Immature natural killer cell (primary cell): Measurements from ENCODE around the gene MGST2. TPM values are rescaled to one million over a fixed set of nuclear protein-coding genes. Genes with fewer than 3 reads are reported as not detected.
A peak's percentile ranks its signal among the peaks of the same experiment; 100 is the strongest.

ENCODE experiments used
- DNase-seq, 3 donors: peaks; one replicate each; pipeline ENCODE4 v3.0.0; 2022; ENCODE audit warnings: mixed read lengths in 1 of 3
- H3K27ac Mint-ChIP-seq, 6 donors: one replicate each; pipeline ENCODE4 v1.8.0; 2020; ENCODE audit warnings: mixed read lengths in 6 of 6, mild to moderate bottlenecking in 5 of 6, inconsistent platforms in 4 of 6, moderate library complexity in 3 of 6
- H3K27me3 Mint-ChIP-seq, 3 donors: one replicate each; pipeline ENCODE4 v1.8.0; 2020 to 2021; ENCODE audit warnings: low read depth in 3 of 3, mild to moderate bottlenecking in 3 of 3, mixed read lengths in 3 of 3, moderate library complexity in 3 of 3, inconsistent platforms in 1 of 3
- H3K36me3 Mint-ChIP-seq, 3 donors: one replicate each; pipeline ENCODE4 v1.8.0; 2020; ENCODE audit warnings: mixed read lengths in 3 of 3, inconsistent platforms in 2 of 3, mild to moderate bottlenecking in 2 of 3
- H3K4me1 Mint-ChIP-seq, 2 donors: one replicate each; pipeline ENCODE4 v1.8.0; 2020; ENCODE audit warnings: inconsistent platforms in 2 of 2, mild to moderate bottlenecking in 2 of 2, mixed read lengths in 2 of 2, moderate library complexity in 1 of 2
- H3K4me3 Mint-ChIP-seq, 5 donors: one replicate each; pipeline ENCODE4 v1.8.0; 2020; ENCODE audit warnings: mild to moderate bottlenecking in 5 of 5, mixed read lengths in 5 of 5, inconsistent platforms in 3 of 5, moderate library complexity in 3 of 5
- H3K9me3 Mint-ChIP-seq, 6 donors: one replicate each; pipeline ENCODE4 v1.8.0; 2020; ENCODE audit warnings: mild to moderate bottlenecking in 6 of 6, mixed read lengths in 6 of 6, inconsistent platforms in 4 of 6, moderate library complexity in 3 of 6
- polyA plus RNA-seq, 3 donors: library from polyadenylated mRNA; unstranded; fragments of 300-500 nt; fragmentation: Illumina TruSeq; gene quantifications; one replicate each; pipeline ENCODE4 v1.2.3, GENCODE V29; 2021

Gene MGST2
- polyA plus RNA-seq, 3 donors from 2014 or later = 53.9 to 70.1 (median 56.7) TPM

DNA sequence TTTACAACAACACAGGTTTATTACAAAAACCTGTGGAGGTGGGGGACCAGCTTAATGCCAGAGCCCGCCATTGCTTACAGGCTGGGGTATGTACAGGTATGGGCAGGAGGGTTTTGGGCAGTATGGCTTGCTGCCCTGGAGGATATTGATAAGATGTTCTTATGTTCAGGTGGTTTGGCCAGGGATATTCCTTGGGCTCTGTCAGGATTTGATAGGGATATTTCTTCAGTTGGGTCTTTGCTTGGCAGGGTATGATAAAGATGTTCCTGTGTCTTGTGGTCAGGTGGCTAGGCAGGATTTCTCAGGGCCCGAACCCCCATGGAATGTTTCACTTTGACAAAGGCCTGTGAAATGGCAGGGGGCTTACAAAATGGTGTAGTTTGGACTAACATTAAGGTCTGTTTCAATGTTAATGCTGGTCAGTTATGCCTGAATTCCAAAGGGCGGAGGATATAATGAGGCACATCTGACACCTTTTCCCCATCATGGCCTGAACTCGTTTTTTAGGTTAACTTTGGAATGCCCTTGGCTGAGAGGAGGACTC is 3.1 kb downstream of the MGST2 start:
- no peak for DNase-seq
- Mint-ChIP-seq H3K36me3 (peaks cover 0 to 5% (median 0%) of the 10 kb centered on the region in 3 donors), H3K27me3 (peaks cover 0 to 4% (median 0%) of the 10 kb centered on the region in 3 donors), H3K4me3 (no peak overlapping the region), H3K27ac (no peak overlapping the region), H3K4me1 (peaks cover 34 to 47% of the 10 kb centered on the region in 2 donors), H3K9me3 (no peaks in the 10 kb centered on the region)

DNA sequence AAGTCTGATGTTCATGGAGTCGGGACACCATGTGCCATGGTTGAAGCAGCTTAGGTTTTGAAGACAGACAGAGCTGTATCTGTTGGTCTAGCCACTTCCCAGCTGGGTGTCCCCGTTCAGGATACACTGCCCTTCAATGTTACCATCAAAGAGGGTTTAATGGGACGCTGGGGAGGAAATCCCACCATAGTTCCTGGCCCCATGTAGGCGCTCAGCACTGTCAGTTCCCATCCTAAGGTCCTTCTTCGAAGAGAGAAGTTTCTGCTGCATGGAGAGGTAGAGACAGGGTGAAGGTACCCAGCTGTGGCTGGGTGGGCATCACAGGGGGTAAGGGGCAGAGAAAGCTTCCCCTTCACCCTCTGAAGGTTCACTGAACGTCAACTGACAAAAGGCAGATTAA is 3.7 kb downstream of the MGST2 start:
- Mint-ChIP-seq H3K27ac (no peak overlapping the region), H3K27me3 (peaks cover 0 to 4% (median 0%) of the 10 kb centered on the region in 3 donors), H3K36me3 (peaks cover 0 to 5% (median 0%) of the 10 kb centered on the region in 3 donors), H3K4me3 (no peak overlapping the region), H3K9me3 (no peaks in the 10 kb centered on the region), H3K4me1 (peaks cover 34 to 47% of the 10 kb centered on the region in 2 donors)
- no peak for DNase-seq

DNA sequence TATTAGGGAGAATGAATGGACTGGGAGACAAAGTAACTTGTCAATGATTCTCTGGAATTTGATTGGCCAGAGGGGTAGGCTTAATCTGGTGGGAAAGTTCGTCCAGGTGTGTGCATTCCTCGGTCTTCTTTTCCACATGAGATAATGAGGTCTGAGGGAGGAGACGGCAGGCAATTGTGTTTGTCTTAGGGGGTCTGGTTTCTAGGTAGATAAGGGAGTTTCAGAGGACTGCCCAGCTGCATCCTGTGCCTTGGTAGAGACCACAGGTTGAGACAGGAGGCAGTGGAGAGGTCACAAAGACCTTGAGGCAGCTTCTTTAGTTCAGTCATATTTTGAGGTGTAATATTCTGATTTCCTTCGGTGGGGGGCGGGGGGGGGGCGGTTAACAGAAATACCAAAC is 4.3 kb downstream of the MGST2 start:
- H3K9me3 Mint-ChIP-seq = no peaks in the 10 kb centered on the region
- no peak overlapping the region for H3K27ac Mint-ChIP-seq
- peaks cover 0 to 4% (median 0%) of the 10 kb centered on the region in 3 donors for H3K27me3 Mint-ChIP-seq
- no peak overlapping the region for H3K4me3 Mint-ChIP-seq
- H3K4me1 Mint-ChIP-seq = peaks cover 34 to 47% of the 10 kb centered on the region in 2 donors
- peaks cover 0 to 5% (median 0%) of the 10 kb centered on the region in 3 donors for H3K36me3 Mint-ChIP-seq
- no peak for DNase-seq

- Mint-ChIP-seq H3K4me3 (no peak overlapping the region), H3K4me1 (peaks cover 27 to 39% of the 10 kb centered on the region in 2 donors), H3K27ac (no peak overlapping the region), H3K27me3 (peaks cover 0 to 1% (median 0%) of the 10 kb centered on the region in 3 donors), H3K36me3 (peaks cover 0 to 8% (median 0%) of the 10 kb centered on the region in 3 donors), H3K9me3 (no peaks in the 10 kb centered on the region)
- no peak for DNase-seq
These were observed 5.2 kb downstream of the MGST2 start for GRCh38 chr4:139670775-139671174.

DNA sequence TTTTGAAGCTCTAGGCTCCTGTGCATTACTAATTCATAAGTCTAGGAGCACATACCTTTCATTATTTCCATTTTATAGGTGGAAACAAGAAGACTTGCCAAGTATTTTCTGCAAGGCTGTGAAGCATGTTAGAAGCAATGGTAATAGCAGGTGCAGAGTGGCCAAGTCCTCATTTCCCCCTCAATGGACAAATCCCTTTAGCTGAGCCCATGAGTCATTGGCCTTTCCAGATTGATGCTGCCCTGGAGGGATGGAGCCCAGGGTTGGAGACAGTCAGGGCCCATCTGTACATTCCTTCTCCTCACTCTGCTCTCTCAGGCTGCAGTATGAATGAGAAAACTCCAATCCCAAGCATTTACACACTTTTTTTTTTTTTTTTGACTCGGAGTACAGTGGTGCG is 6.6 kb downstream of the MGST2 start:
- DNase-seq = no peak
- Mint-ChIP-seq H3K27me3 (no peaks in the 10 kb centered on the region), H3K27ac (no peak overlapping the region), H3K36me3 (peaks cover 0 to 8% (median 0%) of the 10 kb centered on the region in 3 donors), H3K4me3 (no peak overlapping the region), H3K4me1 (peaks cover 14 to 25% of the 10 kb centered on the region in 2 donors), H3K9me3 (no peaks in the 10 kb centered on the region)

GRCh38 chr4:139672732-139673131 is 7.1 kb downstream of the MGST2 start:
- H3K27ac Mint-ChIP-seq = no peak overlapping the region
- H3K27me3 Mint-ChIP-seq = no peaks in the 10 kb centered on the region
- H3K4me3 Mint-ChIP-seq = no peak overlapping the region
- H3K9me3 Mint-ChIP-seq = no peaks in the 10 kb centered on the region
- peaks cover 0 to 8% (median 0%) of the 10 kb centered on the region in 3 donors for H3K36me3 Mint-ChIP-seq
- no peak for DNase-seq
- H3K4me1 Mint-ChIP-seq = peaks cover 9 to 20% of the 10 kb centered on the region in 2 donors

- H3K27ac Mint-ChIP-seq = peak overlapping the region in 2 of 6 donors; percentile 14 to 69
- DNase-seq = no peak
These were observed 9.4 kb downstream of the MGST2 start for GRCh38 chr4:139674875-139675550.

DNA sequence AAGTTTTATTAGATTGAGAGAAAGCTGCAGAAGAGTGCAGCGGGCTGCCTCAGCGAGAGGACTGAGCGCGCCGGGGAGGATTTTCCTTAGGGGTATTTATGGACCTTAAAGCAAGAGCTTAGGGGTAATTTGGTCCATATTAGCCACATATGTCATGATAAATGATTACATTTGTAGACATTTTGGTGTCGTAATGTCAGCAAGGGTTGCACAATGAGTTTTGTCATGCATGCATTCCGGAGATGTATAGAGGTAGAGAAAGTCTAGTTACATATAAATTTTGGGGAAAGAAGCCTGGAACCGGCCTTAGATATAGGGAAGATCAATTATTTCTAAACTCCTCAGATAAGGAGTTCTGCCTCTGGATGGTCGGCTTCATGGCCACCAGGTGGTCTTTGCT is 10.0 kb downstream of the MGST2 start:
- Mint-ChIP-seq H3K27ac (peak overlapping the region in 1 of 6 donors; percentile 14), H3K27me3 (no peaks in the 10 kb centered on the region)
- no peak for DNase-seq

More at GRCh38 chr4:139674875-139675550, 9.4 kb downstream of the MGST2 start:
- Mint-ChIP-seq H3K9me3 (no peaks in the 10 kb centered on the region), H3K36me3 (peaks cover 8 to 27% (median 19%) of the 10 kb centered on the region in 3 donors), H3K4me1 (peaks cover 2% of the 10 kb centered on the region in 2 donors), H3K27me3 (no peaks in the 10 kb centered on the region), H3K4me3 (no peak overlapping the region)

DNA sequence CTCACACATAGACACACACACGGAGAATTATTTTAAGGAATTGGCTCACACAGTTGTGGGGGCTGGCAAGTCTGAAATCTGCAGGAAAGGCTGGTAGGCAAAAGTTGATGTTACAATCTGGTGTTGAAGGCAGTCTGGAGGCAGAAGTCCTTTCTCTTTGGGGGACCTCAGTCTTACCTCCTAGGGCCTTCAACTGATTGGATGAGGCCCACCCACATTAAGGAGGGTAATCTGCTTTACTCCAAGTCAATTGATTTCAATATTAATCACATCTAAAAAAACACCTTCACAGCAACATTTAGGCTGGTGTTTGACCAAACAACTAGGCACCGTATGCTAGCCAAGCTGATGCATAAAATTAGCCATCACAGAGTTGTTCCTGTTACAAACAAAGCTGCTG is 10.7 kb downstream of the MGST2 start:
- no peaks in the 10 kb centered on the region for H3K9me3 Mint-ChIP-seq
- H3K27ac Mint-ChIP-seq = no peak overlapping the region
- peaks cover 0 to 2% of the 10 kb centered on the region in 2 donors for H3K4me1 Mint-ChIP-seq
- DNase-seq = no peak
- H3K4me3 Mint-ChIP-seq = no peak overlapping the region
- H3K36me3 Mint-ChIP-seq = peaks cover 16 to 37% (median 33%) of the 10 kb centered on the region in 3 donors
- H3K27me3 Mint-ChIP-seq = no peaks in the 10 kb centered on the region

More for the DNA sequence above, 10.0 kb downstream of the MGST2 start:
- Mint-ChIP-seq H3K36me3 (peaks cover 13 to 34% (median 26%) of the 10 kb centered on the region in 3 donors), H3K4me1 (peaks cover 0 to 2% of the 10 kb centered on the region in 2 donors), H3K9me3 (no peaks in the 10 kb centered on the region), H3K4me3 (no peak overlapping the region)

DNA sequence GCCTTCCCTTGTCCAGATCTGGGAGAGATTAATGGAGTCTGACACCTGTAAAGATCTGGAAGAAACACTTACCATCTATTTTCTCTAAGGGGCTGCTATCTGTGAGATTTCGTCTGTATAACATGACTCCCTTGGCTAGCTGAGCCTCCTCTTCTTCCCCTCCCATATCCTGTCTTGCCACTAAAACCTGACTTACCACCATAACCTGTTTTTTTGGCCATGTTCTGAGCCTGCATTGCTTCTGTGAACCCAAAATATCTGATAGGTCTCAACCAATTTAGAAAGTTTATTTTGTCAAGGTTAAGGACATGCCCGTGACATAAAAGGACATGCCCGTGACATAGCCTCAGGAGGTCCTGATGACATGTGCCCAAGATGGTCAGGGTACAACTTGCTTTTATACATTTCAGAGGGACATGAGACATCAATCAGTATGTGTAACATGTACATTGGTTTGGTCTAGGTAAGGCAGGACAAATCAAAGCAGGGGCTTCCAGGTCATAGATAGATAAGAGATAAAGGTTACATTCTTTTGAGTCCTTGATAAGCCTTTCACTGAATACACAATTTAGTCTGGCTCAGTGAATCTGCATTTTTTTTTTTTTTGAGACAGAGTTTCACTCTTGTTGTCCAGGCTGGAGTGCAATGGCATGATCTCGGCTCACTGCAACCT is 11.4 kb downstream of the MGST2 start:
- Mint-ChIP-seq H3K36me3 (peaks cover 16 to 39% (median 33%) of the 10 kb centered on the region in 3 donors), H3K4me3 (no peak overlapping the region), H3K27ac (no peak overlapping the region), H3K27me3 (no peaks in the 10 kb centered on the region), H3K9me3 (no peaks in the 10 kb centered on the region), H3K4me1 (peaks cover 0 to 2% of the 10 kb centered on the region in 2 donors)
- no peak for DNase-seq

- Mint-ChIP-seq H3K9me3 (no peaks in the 10 kb centered on the region), H3K4me3 (no peak overlapping the region), H3K27ac (peak overlapping the region in 1 of 6 donors; percentile 11), H3K36me3 (peaks cover 38 to 70% (median 55%) of the 10 kb centered on the region in 3 donors), H3K27me3 (peaks cover 0 to 2% (median 0%) of the 10 kb centered on the region in 3 donors), H3K4me1 (peaks cover 15% of the 10 kb centered on the region in 2 donors)
- no peak for DNase-seq
These were observed 16.7 kb downstream of the MGST2 start for GRCh38 chr4:139682309-139682708.

DNA sequence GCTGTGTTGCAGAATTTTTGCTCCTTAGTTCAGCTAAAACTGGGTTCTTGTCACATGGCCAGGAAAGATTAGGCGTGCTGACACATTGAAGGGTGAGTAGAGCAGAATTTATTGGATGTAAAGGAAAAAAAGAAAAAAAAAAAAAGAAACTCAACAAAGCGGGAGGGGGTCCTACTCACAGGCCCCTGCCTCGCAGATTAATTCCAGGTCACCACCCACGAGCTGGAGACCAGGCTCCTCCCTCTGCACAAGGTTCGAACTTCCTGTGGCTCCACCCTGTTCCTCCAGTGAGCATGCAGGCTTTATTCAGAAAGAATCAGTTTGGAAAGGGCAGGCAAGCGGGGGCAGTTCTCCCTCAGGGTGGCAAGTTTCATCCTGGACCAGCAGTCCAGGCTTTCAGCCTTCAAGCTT is 17.1 kb downstream of the MGST2 start:
- H3K27ac Mint-ChIP-seq = no peak overlapping the region
- peaks cover 15% of the 10 kb centered on the region in 2 donors for H3K4me1 Mint-ChIP-seq
- no peak overlapping the region for H3K4me3 Mint-ChIP-seq
- peaks cover 0 to 2% (median 0%) of the 10 kb centered on the region in 3 donors for H3K27me3 Mint-ChIP-seq
- no peaks in the 10 kb centered on the region for H3K9me3 Mint-ChIP-seq
- no peak for DNase-seq
- peaks cover 41 to 73% (median 55%) of the 10 kb centered on the region in 3 donors for H3K36me3 Mint-ChIP-seq

DNA sequence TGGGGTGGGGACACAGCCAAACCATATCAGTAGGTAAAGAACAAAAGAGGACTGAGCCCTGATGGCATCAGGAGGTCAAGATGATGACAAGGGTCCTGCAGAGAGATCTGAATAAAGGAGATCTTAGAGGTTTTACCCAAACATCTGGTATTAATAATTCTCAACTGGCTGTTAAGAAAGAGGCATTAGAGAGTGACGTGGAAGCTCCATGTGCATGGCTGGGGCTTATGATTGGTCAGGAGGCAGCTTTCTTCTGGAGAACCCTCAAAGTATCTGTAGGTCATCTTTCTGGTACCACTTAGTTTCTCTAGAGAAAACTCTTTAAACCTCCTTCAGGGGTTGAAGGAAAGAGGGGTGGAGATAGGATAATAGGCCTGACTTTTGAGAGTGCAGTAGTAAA is 18.7 kb downstream of the MGST2 start:
- DNase-seq = no peak
- Mint-ChIP-seq H3K4me1 (peaks cover 15% of the 10 kb centered on the region in 2 donors), H3K27ac (no peak overlapping the region), H3K9me3 (no peaks in the 10 kb centered on the region), H3K27me3 (peaks cover 0 to 2% (median 0%) of the 10 kb centered on the region in 3 donors), H3K36me3 (peaks cover 38 to 60% (median 42%) of the 10 kb centered on the region in 3 donors), H3K4me3 (no peak overlapping the region)

DNA sequence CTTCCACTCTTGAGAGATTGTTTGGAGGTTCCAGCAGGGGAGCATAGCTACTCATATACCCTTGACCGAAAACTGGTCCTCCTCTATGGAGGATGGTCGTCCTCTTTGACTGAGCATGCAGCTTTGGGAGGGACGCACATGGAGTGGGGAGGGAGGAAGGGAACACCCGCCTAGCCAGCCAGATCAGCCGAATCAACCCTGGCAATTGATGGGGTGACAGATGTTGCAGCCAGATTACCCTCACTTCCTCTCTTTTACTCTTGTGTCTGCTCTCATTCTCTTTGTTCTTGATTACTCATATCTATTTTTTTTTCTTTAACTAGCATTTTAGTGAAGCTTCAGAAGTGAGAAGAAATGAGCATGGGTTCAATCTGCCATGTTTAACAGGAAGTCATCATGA is 19.6 kb downstream of the MGST2 start:
- Mint-ChIP-seq H3K27ac (peak overlapping the region in 1 of 6 donors; percentile 44), H3K4me1 (peaks cover 15% of the 10 kb centered on the region in 2 donors), H3K27me3 (peaks cover 0 to 2% (median 0%) of the 10 kb centered on the region in 3 donors), H3K4me3 (no peak overlapping the region), H3K9me3 (no peaks in the 10 kb centered on the region), H3K36me3 (peaks cover 36 to 54% (median 37%) of the 10 kb centered on the region in 3 donors)
- DNase-seq = no peak
